Embryonic facial prominence (tissue), 1 donor: ENCODE results near the gene AFAP1L2.

Source experiments
- DNase-seq: peaks from one replicate; pipeline ENCODE4 v3.0.0-alpha.2; 2016; ENCODE audit errors: extremely low spot score

Gene AFAP1L2

GRCh38 chr10:114288424-114289095 is 115.7 kb downstream of the AFAP1L2 start:
- DNase-seq, result no peak

- DNase-seq, result no peak
These were observed 117.4 kb downstream of the AFAP1L2 start for GRCh38 chr10:114286921-114287320.

GRCh38 chr10:114285961-114286441 is 118.3 kb downstream of the AFAP1L2 start:
- DNase-seq, result no peak

- no peak for DNase-seq
These were observed 119.8 kb downstream of the AFAP1L2 start for GRCh38 chr10:114284346-114285071.

- no peak for DNase-seq
These were observed 120.6 kb downstream of the AFAP1L2 start for GRCh38 chr10:114283535-114284234.

- DNase-seq, result no peak
These were observed 121.2 kb downstream of the AFAP1L2 start for GRCh38 chr10:114283091-114283490.

GRCh38 chr10:114282526-114282925 is 121.8 kb downstream of the AFAP1L2 start:
- no peak for DNase-seq

GRCh38 chr10:114281461-114281860 is 122.8 kb downstream of the AFAP1L2 start:
- no peak for DNase-seq

GRCh38 chr10:114281006-114281405 is 123.3 kb downstream of the AFAP1L2 start:
- no peak for DNase-seq

GRCh38 chr10:114279901-114280644 is 124.2 kb downstream of the AFAP1L2 start:
- DNase-seq, result no peak

- no peak for DNase-seq
These were observed 125.0 kb downstream of the AFAP1L2 start for GRCh38 chr10:114279289-114279688.

GRCh38 chr10:114278884-114279191 is 125.5 kb downstream of the AFAP1L2 start:
- no peak for DNase-seq

GRCh38 chr10:114278140-114278883 is 126.0 kb downstream of the AFAP1L2 start:
- DNase-seq, result no peak

- no peak for DNase-seq
These were observed 127.6 kb downstream of the AFAP1L2 start for GRCh38 chr10:114276671-114277070.

GRCh38 chr10:114276066-114276465 is 128.2 kb downstream of the AFAP1L2 start:
- DNase-seq, result no peak

GRCh38 chr10:114274616-114275453 is 129.5 kb downstream of the AFAP1L2 start:
- no peak for DNase-seq

- DNase-seq, result no peak
These were observed 130.4 kb downstream of the AFAP1L2 start for GRCh38 chr10:114273910-114274309.

GRCh38 chr10:114272696-114273095 is 131.6 kb downstream of the AFAP1L2 start:
- DNase-seq, result no peak

- DNase-seq, result no peak
These were observed 132.5 kb downstream of the AFAP1L2 start for GRCh38 chr10:114271779-114272167.

- DNase-seq, result no peak
These were observed 133.1 kb downstream of the AFAP1L2 start for GRCh38 chr10:114271075-114271778.
